Activated CD4-positive, alpha-beta T cell treated with anti-CD3 and anti-CD28 coated beads for 36 hours (primary cell): ENCODE data around the gene SMARCE1. TPM values are rescaled to one million over a fixed set of nuclear protein-coding genes. Genes with fewer than 3 reads are reported as not detected.

Experiments
- ATAC-seq: fragments of 200-7000 bp; cut with Tn5 transposase; one replicate; pipeline ENCODE4 v1.10.0; 2021; ENCODE audit warnings: mild to moderate bottlenecking, moderate library complexity
- CTCF ChIA-PET: fragments of 350-600 bp; sonication (Branson Sonifier 250); formaldehyde crosslinking; loops from one replicate; lab custom pipeline; 2021; ENCODE audit warnings: antibody characterized with exemption; lab: Charles Lee
- POLR2A ChIA-PET: fragments of 350-600 bp; sonication (Branson Sonifier 250); formaldehyde crosslinking; loops from one replicate; lab custom pipeline; 2021; ENCODE audit warnings: antibody characterized with exemption, inconsistent platforms; lab: Charles Lee
- DNase-seq: peaks from one replicate; pipeline ENCODE4 v3.0.0-alpha.2; 2020
- H3K27ac Mint-ChIP-seq: one replicate; pipeline ENCODE4 v1.8.0; 2021; ENCODE audit warnings: mixed read lengths
- H3K27me3 Mint-ChIP-seq: one replicate; pipeline ENCODE4 v1.8.0; 2021; ENCODE audit warnings: mixed read lengths
- H3K36me3 Mint-ChIP-seq: one replicate; pipeline ENCODE4 v1.8.0; 2021; ENCODE audit warnings: low read depth, mixed read lengths
- H3K4me1 Mint-ChIP-seq: one replicate; pipeline ENCODE4 v1.8.0; 2021; ENCODE audit warnings: mixed read lengths
- H3K4me3 Mint-ChIP-seq: one replicate; pipeline ENCODE4 v1.8.0; 2021; ENCODE audit warnings: mild to moderate bottlenecking, moderate library complexity, mixed read lengths
- H3K9me3 Mint-ChIP-seq: one replicate; pipeline ENCODE4 v1.8.0; 2021; ENCODE audit warnings: low read depth, mixed read lengths
- intact Hi-C, 2 experiments: fragments of 100-400 bp; cut with DNase I in 1 of 2; cut with micrococcal nuclease in 1 of 2; formaldehyde crosslinking; loops; one replicate each; pipeline versions ENCODE4 v1.14.2 to v1.15.1; 2022 to 2024; cut with DNase I, micrococcal nuclease
- total RNA-seq, 2 experiments: library from RNA; stranded (reverse); gene quantifications; one replicate each; pipeline ENCODE4 v1.2.3, GENCODE V29; 2021

Gene SMARCE1
- total RNA-seq, 2 experiments from 2014 or later, result 99.7 to 122 TPM

DNA sequence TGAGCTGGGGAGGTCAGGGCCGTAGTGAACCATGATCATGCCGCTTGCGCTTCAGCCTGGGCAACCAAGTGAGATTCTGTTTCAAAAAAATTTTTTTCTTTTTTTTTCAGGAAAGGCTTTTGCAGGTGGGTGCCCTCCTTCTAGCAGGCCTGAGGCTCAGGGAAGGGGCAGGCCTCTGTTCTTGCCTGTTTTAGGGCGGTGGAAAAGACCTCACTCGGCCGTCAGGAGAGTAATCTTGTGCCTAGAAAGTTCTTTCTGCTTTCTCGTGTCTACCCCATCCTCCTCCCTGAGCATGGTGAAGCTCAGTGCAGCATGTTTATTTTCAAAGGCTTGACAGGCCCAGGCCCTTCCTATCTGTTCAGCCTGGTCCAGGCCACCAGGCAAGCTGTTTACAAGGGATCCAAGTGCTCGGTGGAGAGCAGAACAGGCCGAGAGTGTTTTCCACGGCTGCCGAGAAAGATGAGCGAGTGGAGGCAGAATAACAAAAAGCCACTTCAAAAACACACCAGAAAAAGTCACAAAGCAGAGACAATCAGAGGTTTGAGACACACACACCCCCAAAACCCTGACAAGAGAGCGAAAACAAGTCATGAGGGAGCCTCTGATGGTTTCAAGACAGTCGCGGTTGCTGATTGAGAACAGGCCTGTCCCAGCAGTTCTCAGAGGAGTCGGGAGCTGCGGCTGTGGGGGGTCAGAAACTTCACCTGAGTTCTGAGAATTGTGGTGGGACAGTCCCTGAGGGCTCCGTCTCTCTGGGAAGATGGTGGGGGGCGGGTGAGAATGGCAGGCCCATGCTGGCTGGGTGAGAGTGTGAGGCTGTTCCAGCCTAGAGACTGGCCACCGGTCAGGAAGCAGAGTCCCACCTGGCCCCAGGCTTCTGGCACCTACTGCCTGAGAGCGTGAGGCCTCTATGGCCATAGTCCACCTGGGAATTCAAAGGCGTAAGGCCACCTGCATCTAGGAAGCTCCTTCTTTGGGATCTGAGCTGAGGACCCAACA, 44.9 kb downstream of the SMARCE1 start:
- peak; percentile 87 for DNase-seq
- Mint-ChIP-seq H3K27ac (peak overlapping the region; percentile 97), H3K27me3 (no peaks in the 10 kb centered on the region), H3K4me1 (peaks cover 98% of the 10 kb centered on the region), H3K36me3 (peaks cover 4% of the 10 kb centered on the region), H3K9me3 (no peaks in the 10 kb centered on the region), H3K4me3 (peak overlapping the region; percentile 64)
- CTCF ChIA-PET, result interaction anchor here (0.7 to 5.3 kb wide), 5 partner anchors 12 to 613 kb away, joined by 4 to 71 read pairs (median 10); partner anchors contain the start of gene CCR7
- peak; percentile 48 for ATAC-seq
- intact Hi-C loops, result loop anchor here (1.0 to 10.0 kb wide), 3 partner anchors 8 to 828 kb away; no protein-coding TSS in a partner anchor
- POLR2A ChIA-PET, result interaction anchor here (0.6 to 4.8 kb wide), 11 partner anchors 12 to 60 kb away, joined by 3 to 195 read pairs (median 6); partner anchors contain the start of gene CCR7

DNA sequence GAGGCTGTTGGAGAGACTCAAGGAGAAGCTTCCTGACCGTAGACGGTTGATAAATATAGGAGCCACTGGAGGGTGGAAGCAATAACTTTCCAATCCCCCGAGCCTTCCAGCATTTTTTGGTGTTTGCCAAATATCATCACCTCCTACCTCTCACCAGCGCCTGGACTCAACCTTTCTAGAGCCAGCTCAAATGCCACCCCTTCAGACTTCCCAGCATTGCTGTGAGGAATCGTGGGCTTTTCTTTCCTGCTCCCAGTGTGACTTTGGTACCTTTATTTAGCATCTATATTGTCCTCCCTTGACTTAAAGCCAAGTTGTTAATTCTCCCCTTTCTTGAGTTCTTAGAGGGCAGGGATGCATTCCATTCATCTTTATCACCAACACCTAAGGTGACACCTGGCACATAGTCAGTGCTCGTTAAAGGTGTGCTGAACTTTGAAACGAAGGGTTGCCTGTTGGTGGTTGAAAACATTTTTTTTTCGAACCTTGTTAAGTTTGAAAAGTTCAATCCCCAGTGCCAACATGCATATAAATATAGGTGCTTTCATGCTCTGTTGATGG, 47.1 kb downstream of the SMARCE1 start:
- POLR2A ChIA-PET, result interaction anchor here (0.7 to 1.5 kb wide), 2 partner anchors 34 to 60 kb away, joined by 4 to 6 read pairs; no protein-coding TSS in a partner anchor
- CTCF ChIA-PET, result interaction anchor here (0.8 to 1.5 kb wide), 6 partner anchors 15 to 44 kb away, joined by 3 to 5 read pairs (median 4); no protein-coding TSS in a partner anchor
- Mint-ChIP-seq H3K36me3 (peaks cover 18% of the 10 kb centered on the region), H3K4me1 (peaks cover 99% of the 10 kb centered on the region), H3K27me3 (no peaks in the 10 kb centered on the region), H3K4me3 (no peak overlapping the region), H3K9me3 (peaks cover 7% of the 10 kb centered on the region), H3K27ac (peak overlapping the region; percentile 97)
- intact Hi-C loops, result loop anchor here in 1 of 2 experiments (5.0 to 10.0 kb wide), 2 partner anchors 503 to 826 kb away; no protein-coding TSS in a partner anchor
- DNase-seq (no peak), ATAC-seq (no peak)

DNA sequence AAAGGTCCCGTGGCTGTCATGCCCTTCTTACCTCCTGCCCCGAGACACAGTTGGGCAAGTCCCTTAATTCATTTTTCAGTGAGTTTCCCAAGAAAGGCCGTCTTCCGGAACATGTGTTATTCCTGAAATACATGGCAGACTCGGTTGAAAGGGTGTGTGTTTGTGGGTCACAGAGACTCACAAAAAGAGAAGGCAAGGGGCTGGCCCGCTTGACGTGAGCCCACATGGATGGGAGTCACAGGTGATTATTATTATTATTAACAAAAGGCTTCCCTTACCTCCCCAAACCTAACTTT, 48.2 kb downstream of the SMARCE1 start:
- CTCF ChIA-PET, result interaction anchor here (1.1 to 1.5 kb wide), 2 partner anchors 17 to 39 kb away, joined by 3 to 4 read pairs; no protein-coding TSS in a partner anchor
- H3K4me3 Mint-ChIP-seq, result peak overlapping the region; percentile 65
- intact Hi-C loops, result loop anchor here (1.0 to 5.0 kb wide), 7 partner anchors 9 to 227 kb away; partner anchors contain the start of gene SMARCE1 (in 1 of the 2)
- DNase-seq, result no peak
- H3K9me3 Mint-ChIP-seq, result peaks cover 7% of the 10 kb centered on the region
- POLR2A ChIA-PET, result interaction anchor here (0.5 to 2.8 kb wide), 7 partner anchors 7 to 59 kb away, joined by 3 to 63 read pairs (median 4); partner anchors contain the start of gene CCR7
- ATAC-seq, result no peak
- peaks cover 21% of the 10 kb centered on the region for H3K36me3 Mint-ChIP-seq
- H3K27ac Mint-ChIP-seq, result peak overlapping the region; percentile 97
- no peaks in the 10 kb centered on the region for H3K27me3 Mint-ChIP-seq
- H3K4me1 Mint-ChIP-seq, result peaks cover 97% of the 10 kb centered on the region

DNA sequence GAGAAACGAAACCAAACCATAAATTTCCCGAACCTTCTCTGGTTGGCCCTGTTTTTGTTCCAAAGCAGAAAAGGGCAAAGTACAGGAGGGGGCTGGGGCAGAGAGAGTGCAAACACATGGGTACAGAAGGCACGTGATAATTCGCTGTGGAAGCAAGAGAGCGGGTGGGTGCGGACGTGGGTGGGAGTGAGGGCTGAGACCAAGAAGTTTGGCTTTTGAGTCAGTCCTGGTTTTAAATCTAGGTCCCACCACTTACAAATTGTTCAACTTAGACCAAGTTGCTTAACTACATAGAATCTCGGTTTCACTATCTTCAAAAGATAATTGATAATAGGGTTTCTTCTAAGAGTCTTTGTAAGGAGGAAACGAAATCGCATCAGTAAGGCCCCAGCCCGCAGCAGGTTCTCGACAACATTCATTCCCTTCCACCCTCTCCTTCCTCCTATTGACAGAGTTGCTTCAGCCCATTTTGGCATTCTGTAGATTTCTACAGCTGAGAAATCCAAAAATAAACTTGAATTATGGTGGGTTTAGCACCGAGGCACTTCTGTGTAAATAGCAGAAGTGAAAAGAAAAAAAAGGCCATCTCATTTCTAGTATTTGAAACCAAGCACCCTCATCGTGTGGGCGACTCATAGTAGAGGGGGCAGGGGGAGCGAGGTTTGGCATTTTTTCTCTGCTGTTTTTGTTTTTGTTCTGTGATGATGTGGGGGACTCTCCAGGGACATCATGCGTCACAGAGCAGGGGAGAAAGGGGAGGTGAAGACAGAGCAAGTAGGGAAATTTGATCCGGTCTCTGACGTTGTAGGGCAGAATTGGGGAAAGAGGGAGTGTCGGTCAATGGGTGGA, 48.8 kb downstream of the SMARCE1 start:
- POLR2A ChIA-PET, result interaction anchor here (0.5 to 2.8 kb wide), 6 partner anchors 8 to 58 kb away, joined by 3 to 63 read pairs (median 4); partner anchors contain the start of gene CCR7
- Mint-ChIP-seq H3K36me3 (peaks cover 21% of the 10 kb centered on the region), H3K27me3 (no peaks in the 10 kb centered on the region), H3K9me3 (peaks cover 7% of the 10 kb centered on the region), H3K27ac (peak overlapping the region; percentile 97), H3K4me1 (peaks cover 97% of the 10 kb centered on the region), H3K4me3 (peak overlapping the region; percentile 65)
- CTCF ChIA-PET, result interaction anchor here (1.0 to 1.6 kb wide), 4 partner anchors 17 to 41 kb away, joined by 3 to 8 read pairs (median 7); no protein-coding TSS in a partner anchor
- DNase-seq, result peak; percentile 93
- intact Hi-C loops, result loop anchor here (1.0 to 5.0 kb wide), 8 partner anchors 9 to 227 kb away; partner anchors contain the start of gene SMARCE1 (in 1 of the 2)
- peak; percentile 57 for ATAC-seq

DNA sequence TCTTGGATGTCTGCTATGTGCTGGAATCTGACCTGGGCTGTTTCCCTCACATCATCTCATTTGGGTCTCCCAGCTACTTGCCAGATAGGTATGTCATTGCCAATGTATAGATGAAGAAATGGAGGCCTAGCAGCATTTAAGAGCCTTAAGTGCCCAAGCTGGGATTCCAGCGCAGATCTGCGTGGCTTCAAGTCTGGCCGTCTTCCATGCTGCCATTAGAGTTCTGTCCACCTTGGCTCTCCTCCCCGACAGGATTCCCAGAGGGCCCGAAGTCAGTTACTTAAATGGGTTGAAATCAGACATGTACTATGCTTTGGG, 49.4 kb downstream of the SMARCE1 start:
- ChIA-PET CTCF (interaction anchor here (0.6 to 3.3 kb wide), 7 partner anchors 17 to 274 kb away, joined by 3 to 18 read pairs (median 7); no protein-coding TSS in a partner anchor), POLR2A (interaction anchor here (0.9 to 2.8 kb wide), 8 partner anchors 9 to 35 kb away, joined by 3 to 63 read pairs (median 4); partner anchors contain the start of gene CCR7)
- H3K36me3 Mint-ChIP-seq, result peaks cover 21% of the 10 kb centered on the region

DNA sequence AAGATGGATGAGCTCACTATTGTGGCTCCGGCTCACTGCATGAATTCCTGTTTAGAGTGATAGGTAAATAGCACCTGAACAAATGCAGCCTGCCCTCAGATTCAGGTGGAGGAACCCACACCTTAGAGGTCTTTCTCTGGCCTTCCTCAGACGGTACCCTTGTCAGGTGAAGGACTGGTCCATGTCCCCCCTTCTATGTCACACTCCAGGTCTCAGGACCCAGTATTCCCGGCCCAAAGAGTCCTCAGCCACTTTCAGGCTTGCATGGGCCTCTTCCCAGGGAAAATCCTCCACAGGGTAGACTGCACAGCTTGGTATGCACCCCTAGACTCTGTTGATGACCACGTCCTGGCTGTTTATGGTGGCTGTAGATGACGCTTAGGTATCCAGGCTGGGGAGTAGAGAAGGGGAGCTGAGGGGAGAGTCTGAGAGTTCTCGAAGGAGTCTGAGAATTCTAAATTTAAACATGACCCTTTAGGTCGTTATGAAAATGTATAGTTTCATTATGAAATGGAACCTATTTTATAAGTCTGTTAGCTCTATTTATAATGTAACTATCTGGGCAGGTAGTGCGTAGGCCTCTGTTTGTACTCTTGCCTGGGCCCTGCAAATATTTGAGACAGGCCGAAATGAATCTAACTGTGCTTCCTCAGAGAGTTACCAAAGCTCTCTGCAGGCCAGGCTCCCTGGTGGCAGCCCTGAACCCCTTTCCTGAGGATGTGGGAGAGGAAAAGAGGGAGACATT, 49.9 kb downstream of the SMARCE1 start:
- Mint-ChIP-seq H3K27ac (peak overlapping the region; percentile 97), H3K9me3 (peaks cover 7% of the 10 kb centered on the region), H3K36me3 (peaks cover 21% of the 10 kb centered on the region), H3K4me3 (peak overlapping the region; percentile 65), H3K27me3 (no peaks in the 10 kb centered on the region), H3K4me1 (peaks cover 88% of the 10 kb centered on the region)
- ChIA-PET CTCF (interaction anchor here (0.5 to 3.3 kb wide), 11 partner anchors 10 to 1065 kb away, joined by 3 to 18 read pairs (median 4); no protein-coding TSS in a partner anchor), POLR2A (interaction anchor here (0.9 to 2.8 kb wide), 9 partner anchors 9 to 55 kb away, joined by 3 to 63 read pairs (median 4); partner anchors contain the start of gene CCR7)
- ATAC-seq, result no peak
- no peak for DNase-seq
- intact Hi-C loops, result loop anchor here (1.0 to 5.0 kb wide), 5 partner anchors 11 to 225 kb away; no protein-coding TSS in a partner anchor

More for the DNA sequence above, 49.4 kb downstream of the SMARCE1 start:
- peak overlapping the region; percentile 65 for H3K4me3 Mint-ChIP-seq
- intact Hi-C loops, result loop anchor here (1.0 to 5.0 kb wide), 4 partner anchors 15 to 226 kb away; no protein-coding TSS in a partner anchor
- H3K4me1 Mint-ChIP-seq, result peaks cover 91% of the 10 kb centered on the region
- H3K27ac Mint-ChIP-seq, result peak overlapping the region; percentile 97
- H3K27me3 Mint-ChIP-seq, result no peaks in the 10 kb centered on the region
- no peak for DNase-seq
- peaks cover 7% of the 10 kb centered on the region for H3K9me3 Mint-ChIP-seq
- ATAC-seq, result no peak

DNA sequence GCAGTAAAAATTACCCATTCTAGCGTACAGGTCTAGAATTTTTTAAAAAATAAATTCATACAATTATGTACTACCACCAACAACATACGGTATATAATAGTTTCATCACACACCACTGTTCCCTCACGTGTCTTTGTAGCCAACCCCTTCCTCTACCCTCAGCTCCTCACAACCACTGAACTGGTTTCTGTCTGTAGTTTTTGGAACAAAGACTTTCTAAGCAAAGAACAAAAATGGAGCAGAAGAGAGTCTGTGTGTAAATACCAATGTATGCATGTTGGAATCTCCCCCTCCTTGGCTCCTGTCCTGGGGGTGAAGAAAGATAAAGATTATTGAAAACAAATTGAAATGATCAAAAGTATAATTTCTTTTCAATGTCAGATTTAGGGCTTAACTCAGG, 50.5 kb downstream of the SMARCE1 start:
- ATAC-seq, result no peak
- intact Hi-C loops, result loop anchor here in 1 of 2 experiments (1.0 to 5.0 kb wide), 2 partner anchors 11 to 225 kb away; no protein-coding TSS in a partner anchor
- H3K4me1 Mint-ChIP-seq, result peaks cover 82% of the 10 kb centered on the region
- peak overlapping the region; percentile 97 for H3K27ac Mint-ChIP-seq
- H3K4me3 Mint-ChIP-seq, result peak overlapping the region; percentile 65
- DNase-seq, result no peak
- ChIA-PET CTCF (interaction anchor here (0.5 to 3.3 kb wide), 9 partner anchors 10 to 1066 kb away, joined by 3 to 18 read pairs (median 7); no protein-coding TSS in a partner anchor), POLR2A (interaction anchor here (1.0 to 2.8 kb wide), 5 partner anchors 13 to 54 kb away, joined by 3 to 63 read pairs (median 3); partner anchors contain the start of gene CCR7)
- peaks cover 7% of the 10 kb centered on the region for H3K9me3 Mint-ChIP-seq
- H3K27me3 Mint-ChIP-seq, result no peaks in the 10 kb centered on the region
- peaks cover 21% of the 10 kb centered on the region for H3K36me3 Mint-ChIP-seq

DNA sequence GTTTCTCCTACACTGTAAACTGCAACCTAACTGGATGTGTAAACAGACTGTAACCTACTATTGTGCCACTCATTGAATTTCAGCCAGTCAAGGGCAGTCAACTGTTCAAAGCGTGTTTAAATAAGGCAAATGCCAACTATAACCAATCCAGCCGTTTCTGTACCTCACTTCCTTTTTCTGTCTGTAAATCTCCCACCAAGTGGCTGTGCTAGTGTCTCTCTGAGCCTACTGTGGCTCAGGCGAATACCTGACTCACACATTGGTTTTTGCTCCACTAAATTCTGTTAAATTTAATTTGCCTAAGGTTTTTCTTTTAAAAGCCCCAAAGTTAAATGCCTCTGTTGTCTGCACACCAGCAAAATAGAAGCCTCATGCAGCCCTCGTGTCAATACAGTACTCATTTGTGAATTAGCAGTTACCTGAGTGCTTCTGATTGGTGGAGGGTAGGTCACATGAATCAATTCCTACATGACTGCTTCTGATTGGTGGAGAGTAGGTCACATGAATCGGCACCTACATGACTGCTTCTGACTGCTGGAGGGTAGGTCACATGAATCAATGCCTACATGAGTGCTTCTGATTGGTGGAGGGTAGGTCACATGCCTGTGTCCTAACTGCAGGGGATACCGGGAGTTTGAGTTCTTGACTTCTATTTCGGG, 51.2 kb downstream of the SMARCE1 start:
- ChIA-PET CTCF (interaction anchor here (0.8 to 3.3 kb wide), 3 partner anchors 20 to 1067 kb away, joined by 3 to 18 read pairs (median 17); no protein-coding TSS in a partner anchor), POLR2A (interaction anchor here (1.1 to 2.8 kb wide), 3 partner anchors 29 to 34 kb away, joined by 3 to 63 read pairs (median 3); partner anchors contain the start of gene CCR7)
- no peaks in the 10 kb centered on the region for H3K27me3 Mint-ChIP-seq
- DNase-seq (peak; percentile 68), ATAC-seq (peak; percentile 50)
- peaks cover 74% of the 10 kb centered on the region for H3K4me1 Mint-ChIP-seq
- H3K9me3 Mint-ChIP-seq, result peaks cover 7% of the 10 kb centered on the region
- peak overlapping the region; percentile 91 for H3K27ac Mint-ChIP-seq
- peaks cover 19% of the 10 kb centered on the region for H3K36me3 Mint-ChIP-seq
- peak overlapping the region; percentile 25 for H3K4me3 Mint-ChIP-seq
- intact Hi-C loops, result loop anchor here in 1 of 2 experiments (1.0 to 5.0 kb wide), 2 partner anchors 14 to 224 kb away; no protein-coding TSS in a partner anchor

DNA sequence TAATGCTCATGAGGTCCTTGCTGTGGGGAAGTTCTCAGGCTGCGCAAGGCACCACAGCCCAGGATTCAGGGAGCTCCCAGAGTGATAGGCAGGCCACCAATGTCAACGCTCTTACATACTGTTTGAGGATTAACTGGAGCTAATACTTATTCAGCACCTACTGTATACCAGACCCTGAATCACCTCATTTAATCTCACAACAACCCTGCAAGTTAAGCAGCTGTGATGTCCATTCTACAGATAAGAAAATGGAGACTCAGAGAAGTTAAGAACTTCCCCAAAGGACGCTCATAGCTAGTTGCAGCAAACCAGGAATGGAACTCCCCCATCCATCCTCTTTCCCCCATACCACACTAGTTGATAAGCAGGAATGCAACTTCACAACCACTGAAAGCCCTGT, 56.9 kb downstream of the SMARCE1 start:
- peaks cover 73% of the 10 kb centered on the region for H3K4me1 Mint-ChIP-seq
- POLR2A ChIA-PET, result no interaction called here
- H3K4me3 Mint-ChIP-seq, result no peak overlapping the region
- CTCF ChIA-PET, result interaction anchor here (0.6 to 1.5 kb wide), 9 partner anchors 14 to 958 kb away, joined by 3 to 7 read pairs (median 3); no protein-coding TSS in a partner anchor
- no peaks in the 10 kb centered on the region for H3K27me3 Mint-ChIP-seq
- no peak for DNase-seq
- intact Hi-C loops, result no loop called here
- peaks cover 16% of the 10 kb centered on the region for H3K9me3 Mint-ChIP-seq
- ATAC-seq, result no peak
- no peak overlapping the region for H3K27ac Mint-ChIP-seq
- H3K36me3 Mint-ChIP-seq, result peaks cover 27% of the 10 kb centered on the region
